Measurements from ENCODE around the gene GTF3C1. TPM values are rescaled to one million over a fixed set of nuclear protein-coding genes. Genes with fewer than 3 reads are reported as not detected.

The GTF3C1 gene
- total RNA-seq, 1 experiment from 2014 or later: 121 TPM

DNA sequence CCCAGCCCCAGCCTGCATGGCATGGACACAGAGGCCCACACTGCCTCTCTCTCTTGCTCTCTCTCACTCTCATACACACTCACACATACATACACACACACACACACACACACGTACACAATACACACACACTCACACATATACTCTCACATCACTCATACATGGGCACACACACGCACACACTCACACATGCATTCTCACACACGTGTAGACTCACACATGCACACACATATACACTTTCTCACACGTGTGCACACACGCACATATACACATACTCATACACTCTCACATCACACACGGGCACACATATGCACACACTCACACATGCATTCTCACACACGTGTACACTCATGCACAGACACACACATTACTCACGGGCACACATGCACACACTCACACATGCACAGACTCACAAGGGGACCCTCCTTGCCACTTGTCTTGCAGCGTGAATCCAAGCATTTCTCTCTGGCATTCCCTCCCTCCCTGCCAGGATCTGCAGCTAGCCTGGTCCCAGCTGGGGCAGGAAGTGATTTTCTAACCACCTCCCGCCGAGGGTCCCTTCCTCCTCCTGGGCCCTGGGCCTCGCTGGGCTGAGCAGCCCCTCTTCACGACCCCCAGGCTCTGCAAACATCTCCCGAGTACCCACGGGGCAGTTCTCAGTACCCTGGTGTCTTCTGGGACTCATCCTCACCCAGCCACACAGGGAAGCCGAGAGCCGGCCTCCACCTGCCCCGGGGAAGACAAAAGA, 110.3 kb downstream of the GTF3C1 start:
- in situ Hi-C loops (cut with HindIII; ENCODE audit: low pct_unique_long_range_greater_than_20kb, low sequenced_read_pairs): no loop called here
- Histone ChIP-seq H3K4me3 (ENCODE audit: low read depth in 2 of 2, low read length in 2 of 2) (no peak overlapping the region), H3K4me1 (ENCODE audit: control insufficient read depth, insufficient read depth, low read length) (no peaks in the 10 kb centered on the region), H3K36me3 (ENCODE audit: control insufficient read depth, insufficient read depth, low read length) (no peaks in the 10 kb centered on the region), H3K9me3 (ENCODE audit: control insufficient read depth, insufficient read depth, low read depth, low read length) (no peaks in the 10 kb centered on the region), H3K27me3 (ENCODE audit: control insufficient read depth, insufficient read depth, low read length) (no peaks in the 10 kb centered on the region), H3K27ac (ENCODE audit: low read length) (no peak overlapping the region)
- no peak for ATAC-seq
- DNase-seq (ENCODE audit: low read depth, low spot score): no peak
- ChIA-PET CTCF (interaction anchor here (0.6 kb wide), 1 partner anchor 203 kb away, joined by 3 read pairs; no protein-coding TSS in a partner anchor), POLR2A (interaction anchor here (0.6 kb wide), 1 partner anchor 1654 kb away, joined by 4 read pairs; no protein-coding TSS in a partner anchor)
- TF ChIP-seq, protein P1, sequence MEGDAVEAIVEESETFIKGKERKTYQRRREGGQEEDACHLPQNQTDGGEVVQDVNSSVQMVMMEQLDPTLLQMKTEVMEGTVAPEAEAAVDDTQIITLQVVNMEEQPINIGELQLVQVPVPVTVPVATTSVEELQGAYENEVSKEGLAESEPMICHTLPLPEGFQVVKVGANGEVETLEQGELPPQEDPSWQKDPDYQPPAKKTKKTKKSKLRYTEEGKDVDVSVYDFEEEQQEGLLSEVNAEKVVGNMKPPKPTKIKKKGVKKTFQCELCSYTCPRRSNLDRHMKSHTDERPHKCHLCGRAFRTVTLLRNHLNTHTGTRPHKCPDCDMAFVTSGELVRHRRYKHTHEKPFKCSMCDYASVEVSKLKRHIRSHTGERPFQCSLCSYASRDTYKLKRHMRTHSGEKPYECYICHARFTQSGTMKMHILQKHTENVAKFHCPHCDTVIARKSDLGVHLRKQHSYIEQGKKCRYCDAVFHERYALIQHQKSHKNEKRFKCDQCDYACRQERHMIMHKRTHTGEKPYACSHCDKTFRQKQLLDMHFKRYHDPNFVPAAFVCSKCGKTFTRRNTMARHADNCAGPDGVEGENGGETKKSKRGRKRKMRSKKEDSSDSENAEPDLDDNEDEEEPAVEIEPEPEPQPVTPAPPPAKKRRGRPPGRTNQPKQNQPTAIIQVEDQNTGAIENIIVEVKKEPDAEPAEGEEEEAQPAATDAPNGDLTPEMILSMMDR (IDR thresholded peaks at IDR 0.05): no peak
- TF ChIP-seq TCF7L2 (IDR thresholded peaks at IDR 0.05; ENCODE audit: low read depth, low read length): no peak
- no peak for TF ChIP-seq POLR2AphosphoS5 (IDR thresholded peaks at IDR 0.05; ENCODE audit: low read depth, low read length)
- TF ChIP-seq, protein P2, sequence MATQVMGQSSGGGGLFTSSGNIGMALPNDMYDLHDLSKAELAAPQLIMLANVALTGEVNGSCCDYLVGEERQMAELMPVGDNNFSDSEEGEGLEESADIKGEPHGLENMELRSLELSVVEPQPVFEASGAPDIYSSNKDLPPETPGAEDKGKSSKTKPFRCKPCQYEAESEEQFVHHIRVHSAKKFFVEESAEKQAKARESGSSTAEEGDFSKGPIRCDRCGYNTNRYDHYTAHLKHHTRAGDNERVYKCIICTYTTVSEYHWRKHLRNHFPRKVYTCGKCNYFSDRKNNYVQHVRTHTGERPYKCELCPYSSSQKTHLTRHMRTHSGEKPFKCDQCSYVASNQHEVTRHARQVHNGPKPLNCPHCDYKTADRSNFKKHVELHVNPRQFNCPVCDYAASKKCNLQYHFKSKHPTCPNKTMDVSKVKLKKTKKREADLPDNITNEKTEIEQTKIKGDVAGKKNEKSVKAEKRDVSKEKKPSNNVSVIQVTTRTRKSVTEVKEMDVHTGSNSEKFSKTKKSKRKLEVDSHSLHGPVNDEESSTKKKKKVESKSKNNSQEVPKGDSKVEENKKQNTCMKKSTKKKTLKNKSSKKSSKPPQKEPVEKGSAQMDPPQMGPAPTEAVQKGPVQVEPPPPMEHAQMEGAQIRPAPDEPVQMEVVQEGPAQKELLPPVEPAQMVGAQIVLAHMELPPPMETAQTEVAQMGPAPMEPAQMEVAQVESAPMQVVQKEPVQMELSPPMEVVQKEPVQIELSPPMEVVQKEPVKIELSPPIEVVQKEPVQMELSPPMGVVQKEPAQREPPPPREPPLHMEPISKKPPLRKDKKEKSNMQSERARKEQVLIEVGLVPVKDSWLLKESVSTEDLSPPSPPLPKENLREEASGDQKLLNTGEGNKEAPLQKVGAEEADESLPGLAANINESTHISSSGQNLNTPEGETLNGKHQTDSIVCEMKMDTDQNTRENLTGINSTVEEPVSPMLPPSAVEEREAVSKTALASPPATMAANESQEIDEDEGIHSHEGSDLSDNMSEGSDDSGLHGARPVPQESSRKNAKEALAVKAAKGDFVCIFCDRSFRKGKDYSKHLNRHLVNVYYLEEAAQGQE (IDR thresholded peaks at IDR 0.05; ENCODE audit: insufficient read depth in 1 of 2, low read depth in 2 of 2, low read length in 1 of 2): no peak
- TF ChIP-seq SIN3A (IDR thresholded peaks at IDR 0.05; ENCODE audit: borderline replicate concordance, insufficient read depth, low read depth, low read length): no peak
- no TSS peak for BruUV-seq (replicated peaks)
- intact Hi-C loops (cut with micrococcal nuclease; ENCODE audit: unreplicated experiment): no loop called here

DNA sequence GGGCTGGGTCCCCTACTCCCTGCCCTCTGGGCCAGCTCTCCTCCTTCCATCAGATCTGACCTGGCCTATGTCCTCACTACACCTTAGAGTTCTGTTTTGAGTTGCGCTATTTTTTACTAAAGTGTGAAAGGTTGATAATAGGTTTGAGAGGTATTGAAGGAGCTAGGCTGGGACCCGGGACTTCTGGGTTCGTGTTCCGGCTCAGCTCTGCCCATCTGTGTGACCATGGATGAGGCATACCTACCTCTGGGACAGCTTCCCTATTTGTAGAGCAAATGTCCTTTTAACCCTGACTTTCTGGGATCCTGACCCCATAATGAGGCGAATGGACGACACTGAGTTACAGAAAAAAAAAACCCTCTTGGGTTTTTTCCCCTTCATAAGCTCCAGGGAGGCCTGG, 111.8 kb downstream of the GTF3C1 start:
- BruUV-seq (replicated peaks): no TSS peak
- TF ChIP-seq, protein P2 (IDR thresholded peaks at IDR 0.05; ENCODE audit: insufficient read depth in 1 of 2, low read depth in 2 of 2, low read length in 1 of 2): no peak
- no peak for TF ChIP-seq TCF7L2 (IDR thresholded peaks at IDR 0.05; ENCODE audit: low read depth, low read length)
- no peak for TF ChIP-seq POLR2AphosphoS5 (IDR thresholded peaks at IDR 0.05; ENCODE audit: low read depth, low read length)
- TF ChIP-seq, protein P1 (IDR thresholded peaks at IDR 0.05): no peak
- no peak for TF ChIP-seq SIN3A (IDR thresholded peaks at IDR 0.05; ENCODE audit: borderline replicate concordance, insufficient read depth, low read depth, low read length)
- intact Hi-C loops (cut with micrococcal nuclease; ENCODE audit: unreplicated experiment): no loop called here
- H3K27me3 ChIP-seq (ENCODE audit: control insufficient read depth, insufficient read depth, low read length): no peaks in the 10 kb centered on the region
- H3K27ac ChIP-seq (ENCODE audit: low read length): no peak overlapping the region
- H3K9me3 ChIP-seq (ENCODE audit: control insufficient read depth, insufficient read depth, low read depth, low read length): no peaks in the 10 kb centered on the region
- no peak for DNase-seq (ENCODE audit: low read depth, low spot score)
- no peaks in the 10 kb centered on the region for H3K36me3 ChIP-seq (ENCODE audit: control insufficient read depth, insufficient read depth, low read length)
- POLR2A ChIA-PET: no interaction called here
- H3K4me1 ChIP-seq (ENCODE audit: control insufficient read depth, insufficient read depth, low read length): no peaks in the 10 kb centered on the region
- CTCF ChIA-PET: no interaction called here
- ATAC-seq: no peak
- in situ Hi-C loops (cut with HindIII; ENCODE audit: low pct_unique_long_range_greater_than_20kb, low sequenced_read_pairs): no loop called here
- no peak overlapping the region for H3K4me3 ChIP-seq (ENCODE audit: low read depth in 2 of 2, low read length in 2 of 2)

Measured in Panc1 (cell line).